GM12878 (cell line): Measurements from ENCODE around the gene LSM10. TPM values are rescaled to one million over a fixed set of nuclear protein-coding genes. Genes with fewer than 3 reads are reported as not detected.
A peak's percentile ranks its signal among the peaks of the same experiment; 100 is the strongest.

Experiments used
- ATAC-seq: fragments of 200-7000 bp; cut with Tn5 transposase; 3 replicates; pipeline ENCODE4 v1.9.1; 2020; ENCODE audit warnings: mild to moderate bottlenecking, moderate library complexity
- BruUV-seq: library from RNA; stranded (reverse); fragments of 400-500 nt; replicated peaks from 2 replicates; lab custom pipeline; 2021; lab: Mats Ljungman, UMichigan
- CTCF ChIA-PET: fragments of 300-600 bp; sonication (Branson Sonifier 250); formaldehyde crosslinking; extraction: SDS; loops from one replicate; lab custom pipeline; 2021; ENCODE audit warnings: inconsistent platforms; lab: Yijun Ruan, JAX
- POLR2A ChIA-PET: fragments of 350-600 bp; formaldehyde crosslinking; extraction: SDS; loops from one replicate; lab custom pipeline; 2021; ENCODE audit warnings: inconsistent platforms; lab: Charles Lee
- RAD21 ChIA-PET: fragments of 300-600 bp; sonication (Branson Sonifier 250); formaldehyde crosslinking; loops from one replicate; lab custom pipeline; 2023; ENCODE audit warnings: antibody characterized with exemption; ENCODE audit not compliant: unreplicated experiment; lab: Charles Lee
- SMC1A ChIA-PET: fragments of 300-600 bp; sonication (Branson Sonifier 250); formaldehyde crosslinking; loops from one replicate; lab custom pipeline; 2023; ENCODE audit not compliant: unreplicated experiment, uncharacterized antibody; lab: Charles Lee
- DNase-seq: peaks from one replicate; pipeline ENCODE4 v3.0.0-alpha.2; 2011; ENCODE audit warnings: low read depth, low spot score
- FAIRE-seq: peaks from 3 replicates; lab custom pipeline; 2011; peaks lifted over from hg19 to GRCh38; lab: Jason Lieb, UNC
- H2AFZ ChIP-seq: 2 replicates; pipeline ENCODE4 v1.6.0; 2011; ENCODE audit warnings: low read depth, low read length, control low read depth; ENCODE audit not compliant: control insufficient read depth
- H3K27ac ChIP-seq: 2 replicates; pipeline ENCODE4 v1.5.1; 2011; ENCODE audit warnings: control low read depth; ENCODE audit not compliant: control insufficient read depth, insufficient read depth
- H3K27me3 ChIP-seq, 2 experiments: replicated peaks in 1 of 2; 2 replicates each; pipeline versions ENCODE4 v1.6.0 to v1.6.1; 2011; ENCODE audit warnings: low read length in 1 of 2; ENCODE audit not compliant: control insufficient read depth in 2 of 2, insufficient read depth in 2 of 2
- H3K36me3 ChIP-seq, 2 experiments: 2 replicates each; pipeline ENCODE4 v1.5.1; 2011; ENCODE audit warnings: low read length in 1 of 2; ENCODE audit not compliant: control insufficient read depth in 2 of 2, insufficient read depth in 2 of 2
- H3K4me1 ChIP-seq: 2 replicates; pipeline ENCODE4 v1.6.1; 2011; ENCODE audit warnings: mild to moderate bottlenecking, low read length, moderate library complexity, mixed read lengths; ENCODE audit not compliant: control insufficient read depth, insufficient read depth
- H3K4me2 ChIP-seq: 2 replicates; pipeline ENCODE4 v1.6.0; 2011; ENCODE audit warnings: control low read depth; ENCODE audit not compliant: control insufficient read depth, insufficient read depth
- H3K4me3 ChIP-seq: fragments of 200-600 bp; sonication (generic); 2 replicates; pipeline ENCODE4 v1.5.1; 2016
- H3K79me2 ChIP-seq: 2 replicates; pipeline ENCODE4 v1.6.0; 2011; ENCODE audit warnings: low read length; ENCODE audit not compliant: control insufficient read depth, insufficient read depth
- H3K9ac ChIP-seq: 2 replicates; pipeline ENCODE4 v1.8.0; 2011; ENCODE audit warnings: low read length, control low read depth, mixed read lengths; ENCODE audit not compliant: control insufficient read depth, insufficient read depth
- H3K9me3 ChIP-seq: replicated peaks from 3 replicates; pipeline ENCODE4 v1.5.1; 2011; ENCODE audit warnings: mild to moderate bottlenecking, low read length; ENCODE audit not compliant: control insufficient read depth, insufficient read depth
- H4K20me1 ChIP-seq: 2 replicates; pipeline ENCODE4 v1.6.0; 2011; ENCODE audit not compliant: control insufficient read depth, insufficient read depth
- BRCA1 ChIP-seq: IDR thresholded peaks from 2 replicates; pipeline ENCODE4 v1.6.1; 2011; ENCODE audit warnings: low read depth, low read length, improper control_type of control experiment
- EED ChIP-seq: sonication (generic); IDR thresholded peaks from 2 replicates; pipeline ENCODE4 v1.6.1; 2016; ENCODE audit warnings: antibody characterized with exemption, low read depth
- ESRRA ChIP-seq: IDR thresholded peaks from 2 replicates; pipeline ENCODE4 v1.6.1; 2012; ENCODE audit warnings: mild to moderate bottlenecking, low read length, improper control_type of control experiment
- HDAC2 ChIP-seq: fragments of 200-600 bp; sonication (generic); IDR thresholded peaks from 2 replicates; pipeline ENCODE4 v1.6.1; 2017
- IKZF2 ChIP-seq, 2 experiments: fragments of 450-650 bp; IDR thresholded peaks; 2 replicates each; pipeline ENCODE4 v1.6.1; 2017; ENCODE audit warnings: mild to moderate bottlenecking in 2 of 2, moderate library complexity in 2 of 2
- IRF3 ChIP-seq: fragments of 450-650 bp; IDR thresholded peaks from 2 replicates; pipeline ENCODE4 v1.6.1; 2014; ENCODE audit warnings: mild to moderate bottlenecking
- IRF4 ChIP-seq: IDR thresholded peaks from 2 replicates; pipeline ENCODE4 v1.6.1; 2011; ENCODE audit warnings: low read depth, low read length
- NFIC ChIP-seq: IDR thresholded peaks from 2 replicates; pipeline ENCODE4 v1.6.1; 2012; ENCODE audit warnings: low read depth, mild to moderate bottlenecking, inconsistent platforms, low read length, moderate library complexity
- PAX5 ChIP-seq: IDR thresholded peaks from 2 replicates; pipeline ENCODE4 v1.6.1; 2011; ENCODE audit warnings: low read depth, low read length, borderline replicate concordance
- SRF ChIP-seq, 2 experiments: IDR thresholded peaks; 2 replicates each; pipeline ENCODE4 v1.6.1; 2011; ENCODE audit warnings: low read depth in 2 of 2, low read length in 2 of 2, mild to moderate bottlenecking in 1 of 2, moderate library complexity in 1 of 2
- STAT1 ChIP-seq: fragments of 450-650 bp; conservative IDR thresholded peaks from 2 replicates; pipeline ENCODE4 v1.6.1; 2014; ENCODE audit warnings: antibody characterized with exemption, mild to moderate bottlenecking
- SUPT20H ChIP-seq: IDR thresholded peaks from 2 replicates; pipeline ENCODE4 v1.6.1; 2011; ENCODE audit warnings: low read depth, mild to moderate bottlenecking, low read length, moderate library complexity, borderline replicate concordance; ENCODE audit not compliant: control insufficient read depth
- ZNF274 ChIP-seq: IDR thresholded peaks from one replicate; pipeline ENCODE4 v1.8.0; 2011; ENCODE audit not compliant: insufficient read length, insufficient read depth
- WGBS: methylation state at CpG from one replicate; pipeline ENCODE4 v1.1.6; 2016; ENCODE audit warnings: low lambda C conversion rate; ENCODE audit not compliant: insufficient replicate concordance, insufficient coverage; ENCODE audit errors: missing lambda C conversion rate; 5-methylcytosine and 5-hydroxymethylcytosine counted together
- in situ Hi-C: fragments of 300-500 bp; cut with MboI; formaldehyde crosslinking; loops from 9 replicates; pipeline ENCODE4 v1.14.3; 2018; ENCODE audit warnings: mixed read lengths
- intact Hi-C: fragments of 100-400 bp; cut with micrococcal nuclease; formaldehyde crosslinking; loops from one replicate; pipeline ENCODE4 v1.14.2; 2022; ENCODE audit not compliant: unreplicated experiment
- polyA plus RNA-seq, 11 experiments: library from polyadenylated mRNA; depleted of rRNA in 4 of 11; unstranded in 6 of 11; stranded (reverse) in 5 of 11; fragments of >200 nt; fragmentation: Nextera tagmentation in 4 of 11; fragmentation: Illumina TruSeq in 1 of 11; extraction: Ambion mirVana in 4 of 11; extraction: Trizol in 1 of 11; gene quantifications; 1 replicate in 1 of 11; 2 replicates in 10 of 11; pipeline versions ENCODE4 v1.2.1 to v1.2.3, GENCODE V29; 2011 to 2016; ENCODE audit warnings: inconsistent platforms in 2 of 11, missing spikeins in 2 of 11, low read depth in 1 of 11
- total RNA-seq, 4 experiments: library from RNA; depleted of rRNA in 3 of 4; stranded (reverse); fragments of >200 nt in 3 of 4; fragmentation: Illumina TruSeq in 1 of 4; extraction: Trizol in 1 of 4; gene quantifications; 2 replicates each; pipeline versions ENCODE4 v1.2.1 to v1.2.3, GENCODE V29; 2013 to 2021
- TF ChIP-seq, protein P1 (sequence below): fragments of 450-650 bp; IDR thresholded peaks from 2 replicates; pipeline ENCODE4 v1.6.1; 2018; ENCODE audit warnings: borderline replicate concordance, mild to moderate bottlenecking; ENCODE audit not compliant: partially characterized antibody
- TF ChIP-seq, protein P2 (sequence below): fragments of 450-650 bp; IDR thresholded peaks from 2 replicates; pipeline ENCODE4 v1.6.1; 2017; ENCODE audit warnings: mild to moderate bottlenecking, low read depth, inconsistent platforms; ENCODE audit not compliant: poor library complexity, severe bottlenecking

Gene LSM10
- total and polyA plus RNA-seq, 10 of the 15 experiments (the other 5 are each of a cell fraction or from before 2014, with no cell fraction given) = 13.1 to 103 (median 57.5) TPM

GRCh38 chr1:36384542-36385409 lies 12.9 kb downstream of the LSM10 start:
- POLR2A ChIA-PET = interaction anchor here (0.6 to 4.4 kb wide), 11 partner anchors 8 to 235 kb away, joined by 3 to 44 read pairs (median 3); partner anchors contain the start of genes LSM10, SH3D21 and TRAPPC3
- Histone ChIP-seq H3K36me3 (0 out of 4 replicates have a peak, but pooled peaks cover 0 to 7% of the 10 kb centered on the region in 2 experiments), H2AFZ (peak overlapping the region; percentile 35), H3K27me3 (no peaks in the 10 kb centered on the region), H3K9ac (peak overlapping the region; percentile 79), H4K20me1 (no peaks in the 10 kb centered on the region), H3K27ac (peak overlapping the region; percentile 68), H3K4me1 (peaks cover 35% of the 10 kb centered on the region), H3K79me2 (peaks cover 50% of the 10 kb centered on the region), H3K9me3 (no peaks in the 10 kb centered on the region; the same call in 2 of the 3 replicates), H3K4me3 (peak overlapping the region; percentile 85), H3K4me2 (peak overlapping the region; percentile 73)
- peak; percentile 0 for ATAC-seq
- WGBS = 2% methylated on average over 25 of the region's 25 CpGs
- intact Hi-C loops = loop anchor here (10.0 kb wide), 2 partner anchors 160 to 230 kb away; partner anchors contain the start of genes MAP7D1 and THRAP3
- RAD21 ChIA-PET = interaction anchor here (0.7 to 3.3 kb wide), 8 partner anchors 9 to 42 kb away, joined by 3 to 11 read pairs (median 4); partner anchors contain the start of gene LSM10
- CTCF ChIA-PET = interaction anchor here (0.7 to 2.6 kb wide), 6 partner anchors 16 to 235 kb away, joined by 3 to 31 read pairs (median 4); partner anchors contain the start of gene TRAPPC3
- in situ Hi-C loops = no loop called here
- TSS peak; percentile 64 for BruUV-seq
- peak; percentile 38 for FAIRE-seq
- no peak for DNase-seq
- SMC1A ChIA-PET = interaction anchor here (0.7 to 2.3 kb wide), 4 partner anchors 12 to 235 kb away, joined by 3 to 14 read pairs (median 3); partner anchors contain the start of genes EVA1B, LSM10 and TRAPPC3
- TF ChIP-seq ZNF274 (no peak), SRF (IDR thresholded peaks at IDR 0.05; ENCODE audit: low read depth in 2 of 2, low read length in 2 of 2) (no peak), IKZF2 (IDR thresholded peaks at IDR 0.05) (peak; percentile 41 to 42; a peak in 2 of 4 replicates), IRF3 (no peak), PAX5 (no peak), ESRRA (no peak), EED (no peak), IRF4 (no peak), SUPT20H (no peak), STAT1 (no peak), NFIC (no peak), BRCA1 (no peak), HDAC2 (no peak)
- TF ChIP-seq, protein P1, sequence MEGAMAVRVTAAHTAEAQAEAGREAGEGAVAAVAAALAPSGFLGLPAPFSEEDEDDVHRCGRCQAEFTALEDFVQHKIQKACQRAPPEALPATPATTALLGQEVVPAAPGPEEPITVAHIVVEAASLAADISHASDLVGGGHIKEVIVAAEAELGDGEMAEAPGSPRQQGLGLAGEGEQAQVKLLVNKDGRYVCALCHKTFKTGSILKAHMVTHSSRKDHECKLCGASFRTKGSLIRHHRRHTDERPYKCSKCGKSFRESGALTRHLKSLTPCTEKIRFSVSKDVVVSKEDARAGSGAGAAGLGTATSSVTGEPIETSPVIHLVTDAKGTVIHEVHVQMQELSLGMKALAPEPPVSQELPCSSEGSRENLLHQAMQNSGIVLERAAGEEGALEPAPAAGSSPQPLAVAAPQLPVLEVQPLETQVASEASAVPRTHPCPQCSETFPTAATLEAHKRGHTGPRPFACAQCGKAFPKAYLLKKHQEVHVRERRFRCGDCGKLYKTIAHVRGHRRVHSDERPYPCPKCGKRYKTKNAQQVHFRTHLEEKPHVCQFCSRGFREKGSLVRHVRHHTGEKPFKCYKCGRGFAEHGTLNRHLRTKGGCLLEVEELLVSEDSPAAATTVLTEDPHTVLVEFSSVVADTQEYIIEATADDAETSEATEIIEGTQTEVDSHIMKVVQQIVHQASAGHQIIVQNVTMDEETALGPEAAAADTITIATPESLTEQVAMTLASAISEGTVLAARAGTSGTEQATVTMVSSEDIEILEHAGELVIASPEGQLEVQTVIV = no peak
- TF ChIP-seq, protein P2, sequence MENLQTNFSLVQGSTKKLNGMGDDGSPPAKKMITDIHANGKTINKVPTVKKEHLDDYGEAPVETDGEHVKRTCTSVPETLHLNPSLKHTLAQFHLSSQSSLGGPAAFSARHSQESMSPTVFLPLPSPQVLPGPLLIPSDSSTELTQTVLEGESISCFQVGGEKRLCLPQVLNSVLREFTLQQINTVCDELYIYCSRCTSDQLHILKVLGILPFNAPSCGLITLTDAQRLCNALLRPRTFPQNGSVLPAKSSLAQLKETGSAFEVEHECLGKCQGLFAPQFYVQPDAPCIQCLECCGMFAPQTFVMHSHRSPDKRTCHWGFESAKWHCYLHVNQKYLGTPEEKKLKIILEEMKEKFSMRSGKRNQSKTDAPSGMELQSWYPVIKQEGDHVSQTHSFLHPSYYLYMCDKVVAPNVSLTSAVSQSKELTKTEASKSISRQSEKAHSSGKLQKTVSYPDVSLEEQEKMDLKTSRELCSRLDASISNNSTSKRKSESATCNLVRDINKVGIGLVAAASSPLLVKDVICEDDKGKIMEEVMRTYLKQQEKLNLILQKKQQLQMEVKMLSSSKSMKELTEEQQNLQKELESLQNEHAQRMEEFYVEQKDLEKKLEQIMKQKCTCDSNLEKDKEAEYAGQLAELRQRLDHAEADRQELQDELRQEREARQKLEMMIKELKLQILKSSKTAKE = peak; percentile 58
